HCEC 1CT (cell line): Measurements from ENCODE around the gene CSNK1E.

Source experiments
- DNase-seq: peaks from one replicate; pipeline ENCODE4 v3.0.0-alpha.2; 2017

The CSNK1E gene

DNA sequence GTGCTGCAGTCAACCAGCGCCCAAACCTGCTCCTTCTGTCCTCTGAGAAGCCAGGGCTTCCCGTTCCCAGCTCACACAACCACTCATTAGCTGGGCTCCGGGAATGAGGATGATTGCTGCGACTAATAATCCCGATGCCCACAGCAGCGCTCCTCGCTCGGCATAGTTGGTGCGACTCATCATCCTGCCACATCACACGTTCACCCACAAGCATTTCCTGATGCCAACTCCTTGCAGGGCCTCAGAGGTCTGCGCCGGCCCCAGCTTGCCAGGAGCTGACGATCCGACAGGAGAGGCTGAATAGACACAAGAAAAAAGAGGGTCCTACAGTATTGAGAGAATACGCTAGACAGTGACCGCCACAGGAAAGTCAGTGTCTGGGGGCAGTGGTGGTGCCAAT lies 10.6 kb upstream of the CSNK1E start:
- DNase-seq: peak; percentile 36

DNA sequence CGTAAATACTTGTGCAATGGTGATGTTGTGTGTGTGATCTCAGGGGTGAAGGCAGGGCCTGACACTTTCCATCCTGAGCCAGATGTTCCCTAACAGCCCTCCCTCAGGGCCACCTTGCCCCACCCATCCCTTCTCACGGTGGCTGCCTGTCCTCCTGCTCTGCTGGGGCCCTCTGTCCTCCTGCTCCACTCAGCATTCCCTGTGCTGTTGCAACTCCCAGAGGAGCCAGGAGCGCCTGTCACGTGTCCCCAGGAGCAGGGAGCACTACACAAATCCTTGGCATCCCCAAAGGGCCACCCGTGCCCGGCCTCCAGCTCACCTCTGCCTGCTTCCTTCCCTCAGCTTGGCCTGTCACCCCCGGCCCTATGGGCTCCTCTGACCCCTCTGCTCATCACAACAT lies 10.2 kb upstream of the CSNK1E start:
- DNase-seq: no peak

DNA sequence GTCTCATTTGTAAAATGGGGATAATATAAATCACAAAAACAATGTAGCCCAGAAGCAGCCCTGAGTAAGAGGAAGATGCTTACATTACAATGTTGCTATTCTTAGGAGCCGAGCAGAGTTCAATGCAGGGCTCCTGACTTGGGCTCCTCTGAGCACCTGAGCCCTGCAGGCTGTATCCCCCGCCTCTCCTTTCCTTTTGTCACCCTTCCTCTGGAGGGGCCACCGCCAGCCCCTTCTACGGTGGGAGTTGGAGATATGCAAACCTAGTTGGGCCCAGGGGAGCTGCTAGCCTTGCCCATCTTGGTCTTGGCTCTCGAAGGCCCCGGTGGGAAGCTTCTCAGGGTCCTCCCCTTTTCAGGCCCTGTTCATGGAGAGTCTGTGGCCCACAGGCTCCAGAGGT lies 8.4 kb upstream of the CSNK1E start:
- DNase-seq: no peak

DNA sequence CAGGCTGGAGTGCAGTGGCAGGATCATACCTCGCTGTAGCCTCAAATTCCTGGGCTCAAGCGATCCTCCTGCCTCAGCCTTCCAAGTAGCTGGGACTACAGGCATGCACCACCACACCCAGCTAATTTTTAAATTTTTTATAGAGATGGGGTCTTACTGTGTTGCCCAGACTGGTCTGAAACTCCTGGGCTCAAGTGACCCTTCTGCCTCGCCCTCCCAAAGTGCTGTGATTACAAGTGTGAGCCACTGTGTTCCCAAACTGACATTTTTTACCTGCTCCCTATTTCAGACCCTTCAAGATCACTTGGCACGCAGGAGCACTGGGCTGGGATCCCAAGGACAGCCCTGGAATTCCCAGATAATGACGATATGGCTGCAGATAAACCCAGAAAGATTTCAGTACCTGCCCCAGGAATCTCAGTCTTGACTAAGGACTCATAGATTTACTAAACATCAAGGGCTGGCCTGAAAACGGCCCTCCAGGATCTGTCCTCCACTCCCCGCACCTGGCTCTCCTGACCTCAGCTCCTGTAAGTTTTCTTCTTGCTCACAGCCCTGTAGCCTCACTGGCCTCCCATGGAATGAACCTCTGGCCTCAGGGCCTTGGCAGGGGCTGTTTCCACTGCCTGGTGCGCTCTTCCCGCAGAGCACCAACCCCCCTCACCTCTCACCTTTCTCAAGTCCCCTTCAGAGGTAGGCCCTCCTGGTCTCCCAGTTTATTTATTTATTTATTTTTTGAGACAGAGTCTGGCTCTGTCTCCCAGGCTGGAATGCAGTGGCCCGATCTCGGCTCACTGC lies 3.6 kb upstream of the CSNK1E start:
- no peak for DNase-seq

DNA sequence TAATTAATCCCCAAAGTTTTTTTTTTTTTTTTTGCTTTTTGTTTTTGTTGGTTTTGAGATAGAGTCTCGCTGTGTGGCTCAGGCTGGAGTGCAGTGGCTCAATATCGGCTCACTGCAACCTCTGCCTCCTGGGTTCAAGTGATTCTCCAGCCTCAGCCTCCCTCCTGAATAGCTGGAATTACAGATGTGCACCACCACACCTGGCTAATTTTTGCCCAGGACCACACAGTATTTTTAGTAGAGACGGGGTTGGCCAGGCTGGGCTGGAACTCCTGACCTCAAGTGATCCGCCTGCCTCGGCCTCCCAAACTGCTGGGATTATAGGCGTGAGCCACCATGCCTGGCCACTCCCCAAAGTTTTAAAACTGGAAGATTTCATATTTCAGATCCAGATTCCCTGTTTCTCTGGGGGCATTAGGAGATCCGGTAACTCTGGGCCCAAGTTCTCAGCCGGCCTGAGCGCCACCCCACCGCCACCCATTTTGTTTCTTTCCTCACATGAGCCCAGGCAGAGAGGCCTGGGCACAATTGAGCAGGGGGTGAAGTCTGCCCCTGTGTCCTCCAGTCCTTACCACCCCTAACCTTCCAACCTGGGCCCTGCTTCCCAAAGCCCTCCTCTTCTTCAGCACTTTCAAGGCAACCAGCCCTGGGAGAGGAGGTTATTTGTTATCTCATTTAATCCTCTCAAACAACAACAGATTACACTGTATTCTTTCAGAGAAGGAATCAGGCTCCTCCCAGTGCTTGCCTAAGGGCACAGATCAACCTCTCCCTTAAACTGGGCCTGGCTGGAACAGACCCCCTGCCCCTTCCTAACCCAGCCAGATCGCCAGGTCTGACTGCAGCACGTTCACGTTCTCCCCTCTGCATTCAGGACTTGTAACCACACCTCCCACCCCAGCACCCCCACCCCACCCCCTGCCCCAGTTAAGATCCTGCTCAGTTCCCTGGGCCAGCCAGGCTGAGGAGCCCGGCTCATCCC lies 1.9 kb upstream of the CSNK1E start:
- DNase-seq: no peak

DNA sequence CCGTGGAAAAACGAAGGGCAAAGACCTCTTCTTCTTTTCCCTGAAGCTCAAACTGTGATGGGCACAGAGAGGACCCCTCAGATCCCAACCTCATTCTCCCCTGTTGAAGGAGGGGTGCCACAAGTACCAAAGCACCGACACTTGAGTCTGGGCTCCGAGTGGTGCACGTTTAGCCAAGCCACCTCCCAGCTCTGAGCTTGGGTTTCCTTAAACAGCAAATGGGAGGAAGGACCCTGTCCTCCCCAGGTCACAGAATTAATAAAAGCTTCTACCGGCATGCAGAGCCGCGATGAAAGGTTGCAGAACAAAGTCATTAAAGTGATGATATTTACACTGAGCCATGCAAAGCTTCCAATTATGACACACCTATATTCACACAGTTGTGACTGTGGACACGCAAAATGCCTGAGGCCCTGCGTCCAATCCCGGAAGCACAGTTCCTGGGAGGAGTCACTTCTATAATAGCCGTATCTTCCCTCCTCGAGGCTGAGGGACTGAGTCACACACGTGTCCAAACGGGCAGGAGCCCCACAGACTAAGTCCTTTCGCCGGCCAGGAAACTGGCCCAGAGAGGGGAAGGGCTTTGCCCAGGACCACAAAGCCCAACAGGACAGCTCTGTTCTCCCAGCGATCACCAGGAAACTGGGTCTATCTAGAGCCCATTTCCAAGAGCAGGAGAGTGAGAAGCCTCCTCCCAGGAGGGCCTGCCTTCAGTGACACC lies 922 bp upstream of the CSNK1E start:
- peak; percentile 94 for DNase-seq

DNA sequence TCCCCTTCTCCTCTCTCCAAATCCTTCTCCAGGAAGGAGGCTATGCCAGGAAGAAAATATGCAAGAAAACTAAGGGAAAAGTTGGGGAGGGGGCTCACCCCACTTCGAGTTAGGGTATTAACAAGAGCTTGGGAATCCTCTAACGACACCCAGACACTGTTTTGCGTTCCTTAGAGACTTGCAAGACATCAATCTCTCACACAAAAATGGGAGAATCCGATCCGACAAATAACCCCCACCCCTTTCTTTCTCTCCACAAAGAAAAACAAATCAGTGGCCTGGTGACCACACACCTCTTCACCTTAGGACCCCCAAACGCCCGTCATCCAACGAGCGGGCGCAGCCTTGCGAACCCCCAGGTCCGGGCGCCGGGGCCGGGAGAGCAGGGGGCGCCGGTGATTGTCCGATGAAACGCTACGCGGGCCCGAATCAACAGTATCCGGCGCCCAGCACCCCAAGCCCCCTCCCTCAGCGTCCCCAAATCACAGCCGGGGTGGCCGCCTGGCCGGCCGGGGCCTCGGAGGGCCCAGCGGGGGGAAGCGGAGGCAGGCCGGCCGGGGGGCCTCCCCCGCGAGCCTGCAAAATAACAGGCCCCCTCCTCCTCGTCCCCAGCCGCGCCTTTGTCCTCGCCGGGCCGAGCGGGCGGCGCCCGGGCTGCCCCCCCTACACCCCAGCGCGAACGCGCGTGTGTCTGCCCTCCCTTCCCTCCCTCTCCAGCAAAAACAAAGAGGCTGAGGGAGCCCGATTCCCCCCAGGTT lies 690 bp downstream of the CSNK1E start:
- DNase-seq: peak; percentile 66

DNA sequence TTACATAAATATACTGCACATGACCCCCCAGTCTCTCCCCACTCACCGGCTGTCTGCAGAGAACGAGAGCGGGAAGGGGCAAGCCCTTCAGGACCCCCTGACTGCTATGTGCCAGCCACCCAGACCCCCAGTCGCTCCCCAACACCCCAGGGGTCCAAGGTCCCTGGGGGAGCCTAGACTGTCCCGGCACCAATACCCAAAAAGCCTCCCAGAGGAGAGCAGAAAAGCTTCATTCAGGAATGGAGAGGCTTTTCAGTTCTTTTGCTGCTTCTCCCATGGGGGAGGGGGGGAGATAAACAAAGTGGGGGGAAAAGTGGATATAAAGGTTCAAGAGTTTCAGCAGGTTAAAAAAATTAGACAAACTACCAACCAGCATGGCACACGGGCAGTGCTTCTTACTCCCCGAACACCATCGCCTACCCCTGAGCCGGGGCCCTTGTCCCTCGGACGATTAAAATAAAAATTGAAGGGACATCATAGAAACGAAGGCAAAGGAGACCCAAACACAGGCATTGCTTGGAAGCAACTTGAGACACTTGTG lies 1.3 kb downstream of the CSNK1E start:
- DNase-seq: no peak

DNA sequence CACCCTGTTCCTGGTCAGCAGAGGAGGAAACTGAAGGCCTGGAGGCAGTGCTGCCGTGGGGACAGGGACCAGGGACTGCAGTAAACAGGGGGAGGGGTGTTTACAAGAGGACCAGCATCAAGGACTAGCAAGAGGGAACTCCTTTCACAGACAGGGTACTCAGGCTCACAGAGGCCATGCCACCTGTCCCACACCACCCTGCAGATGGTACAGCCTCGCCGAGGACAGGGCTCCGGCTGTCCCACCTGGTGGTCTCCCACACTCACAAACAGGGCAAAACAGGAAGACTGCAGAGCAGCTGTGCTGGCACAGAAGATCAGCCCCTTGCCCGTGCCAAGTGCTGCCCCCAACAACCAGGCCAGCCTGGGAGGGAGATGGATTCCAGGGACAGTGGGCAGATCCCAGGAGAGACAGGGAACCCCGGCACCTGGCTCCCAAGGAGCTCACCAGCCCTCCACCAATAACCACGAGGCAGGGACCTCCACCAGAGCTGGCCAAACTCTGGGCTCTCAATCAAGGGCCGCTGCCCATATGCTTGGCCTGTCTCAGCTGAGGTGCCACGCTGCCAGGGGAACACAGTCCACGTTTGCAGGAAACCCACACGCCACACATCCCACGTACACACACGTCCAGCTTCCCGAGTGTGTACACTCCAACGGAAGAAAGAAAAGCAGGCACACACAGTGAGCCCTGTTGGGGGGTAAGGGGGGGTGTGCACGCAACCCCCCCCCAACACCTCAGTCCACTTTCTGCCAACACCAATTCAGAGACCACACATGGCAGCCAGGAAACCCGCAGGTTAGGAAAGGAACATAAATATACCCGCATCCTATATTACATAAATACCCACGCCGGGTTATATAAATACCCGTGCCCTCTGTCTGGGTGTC lies 2.1 kb downstream of the CSNK1E start:
- no peak for DNase-seq

DNA sequence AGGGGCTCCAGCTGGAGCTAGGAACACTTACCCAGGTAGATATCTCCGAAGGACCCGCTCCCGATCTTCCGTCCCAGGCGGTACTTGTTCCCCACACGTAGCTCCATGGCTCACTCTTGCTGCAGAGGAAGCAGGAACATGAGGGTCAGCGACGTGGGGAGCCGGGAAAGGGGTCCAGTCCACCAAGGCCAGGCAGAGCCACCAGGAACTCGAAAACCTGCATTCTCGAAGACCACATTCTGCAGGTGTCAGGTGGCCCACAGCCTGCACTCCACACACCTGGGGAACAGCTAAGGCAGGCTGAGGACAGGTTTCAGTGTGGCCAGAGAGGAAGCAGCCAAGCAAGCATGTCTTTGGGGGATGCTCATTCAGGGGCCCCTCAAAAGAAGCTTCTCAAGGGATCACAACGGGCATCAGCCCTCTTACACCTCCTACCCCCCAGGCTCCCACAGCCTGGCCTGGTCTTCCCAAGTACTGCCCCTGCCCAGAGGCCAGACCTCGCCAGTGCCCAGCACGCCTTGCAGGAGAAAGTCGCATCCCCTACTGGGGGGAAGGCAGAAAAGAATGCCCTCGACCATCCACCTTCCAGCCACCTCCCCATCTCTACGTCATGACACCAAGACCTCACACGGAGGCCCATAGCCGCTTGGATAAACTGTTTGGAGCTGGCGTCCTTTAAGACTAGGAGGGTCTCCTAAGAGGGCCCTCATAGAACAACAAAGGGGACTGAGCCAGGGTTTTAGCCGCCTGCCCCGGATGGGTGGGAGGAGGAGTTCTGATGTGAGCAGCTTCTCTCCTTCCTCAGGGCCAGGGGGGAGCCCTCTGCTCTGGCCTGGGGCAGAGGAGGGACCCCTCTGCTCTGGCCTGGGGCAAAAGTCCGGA lies 2.9 kb downstream of the CSNK1E start:
- DNase-seq: peak; percentile 45

DNA sequence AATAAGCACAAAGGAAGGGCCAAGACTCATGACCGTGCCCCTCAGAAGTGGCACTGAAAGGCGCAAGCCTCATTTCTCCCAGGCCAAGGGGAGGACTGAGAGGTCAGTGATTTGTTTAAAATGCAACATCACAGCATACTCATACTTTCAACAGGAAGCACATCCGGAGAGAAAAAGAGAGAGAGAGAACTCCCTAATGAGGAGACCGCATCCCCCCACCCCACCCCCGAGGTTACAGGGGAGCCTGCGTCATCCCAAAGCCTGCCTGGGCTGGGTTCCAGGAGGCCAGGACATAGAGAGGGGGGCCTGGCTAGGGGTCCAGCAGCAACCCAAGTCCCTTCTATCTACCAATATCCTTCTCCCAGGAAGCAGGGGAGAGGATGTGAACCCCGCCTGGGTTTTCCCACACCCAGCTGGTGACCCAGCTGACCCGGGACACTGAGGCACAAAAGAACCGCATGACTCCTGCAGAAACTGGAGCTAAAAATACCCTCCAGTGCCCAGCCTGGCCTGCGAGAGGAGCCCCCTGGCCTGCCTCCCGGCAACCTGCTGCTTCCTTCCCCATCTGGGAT lies 3.8 kb downstream of the CSNK1E start:
- DNase-seq: peak; percentile 93

DNA sequence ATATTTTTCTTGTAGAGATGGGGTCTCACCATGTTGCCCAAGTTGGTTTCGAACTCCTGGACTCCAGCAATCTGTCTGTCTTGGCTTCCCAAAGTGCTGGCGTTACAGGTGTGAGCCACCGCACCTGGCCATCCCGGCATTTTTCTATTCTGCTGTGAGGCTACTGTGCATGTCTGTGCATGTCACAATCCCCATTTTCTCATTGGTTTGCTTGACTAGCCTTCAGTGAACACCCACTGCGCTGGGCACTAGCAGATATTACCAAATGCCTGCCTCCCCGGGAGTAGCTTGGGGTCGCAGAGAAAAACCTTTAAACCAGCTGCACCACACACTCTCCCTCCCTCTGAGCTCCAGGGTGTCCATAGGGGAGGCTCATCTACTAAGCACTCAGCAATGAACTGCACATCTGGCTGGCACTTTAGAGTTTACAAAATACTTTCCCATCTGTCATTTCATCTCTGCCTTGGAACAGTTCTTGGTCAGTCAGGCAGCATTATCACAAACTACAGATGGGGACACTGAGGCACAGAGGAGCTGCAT lies 4.9 kb downstream of the CSNK1E start:
- peak; percentile 32 for DNase-seq

DNA sequence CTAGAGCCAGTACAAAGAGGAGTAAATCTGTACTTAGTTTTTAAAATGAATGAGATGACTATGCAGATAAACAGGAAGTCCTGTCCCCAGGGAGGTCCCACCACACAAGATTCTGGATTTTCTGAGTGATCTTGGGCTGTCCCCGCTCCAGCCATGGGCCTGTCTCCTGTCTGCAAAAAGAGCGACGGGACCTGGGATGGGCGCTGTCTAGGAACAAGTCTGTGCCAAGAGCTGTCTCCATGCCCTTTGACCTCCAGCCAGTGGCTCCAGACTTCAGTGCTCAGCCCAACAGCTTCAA lies 6.0 kb downstream of the CSNK1E start:
- DNase-seq: no peak

DNA sequence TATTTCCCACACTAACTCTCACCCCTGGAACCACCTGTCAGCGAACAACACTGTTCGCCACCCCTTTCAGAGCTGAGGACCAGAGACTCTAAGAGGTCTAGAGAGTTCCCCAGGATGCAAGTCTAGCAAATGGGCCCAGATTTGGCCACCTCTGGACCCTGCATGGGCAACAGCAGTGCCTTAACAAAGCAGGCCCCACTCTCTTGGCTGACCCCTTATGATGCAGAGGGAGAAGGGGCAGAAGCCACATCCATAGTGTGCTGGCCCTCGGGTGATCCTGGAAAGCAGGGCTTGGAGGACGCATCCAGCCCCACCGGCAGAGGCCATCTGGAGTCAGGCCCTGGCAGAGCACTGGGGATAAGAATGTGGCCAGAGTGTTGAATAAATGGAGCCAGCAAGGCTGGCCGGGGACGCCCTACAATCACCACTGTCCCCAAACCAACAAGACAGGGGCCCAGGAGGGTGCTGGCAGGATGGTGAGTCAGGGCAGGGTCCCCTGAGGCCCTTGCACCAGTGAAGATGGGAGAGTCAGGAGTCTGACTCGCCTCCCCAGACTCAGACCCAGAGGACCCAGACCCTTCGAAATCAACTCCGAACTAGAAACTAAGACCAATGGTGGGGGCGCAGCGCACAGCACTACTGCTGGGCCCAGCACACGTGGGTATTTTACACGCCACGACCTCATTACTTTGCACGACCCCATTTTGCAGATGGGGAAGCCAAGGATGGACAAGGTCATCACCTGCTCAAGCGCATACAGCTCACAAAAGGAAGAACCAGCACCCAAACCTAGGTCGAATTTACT lies 6.5 kb downstream of the CSNK1E start:
- DNase-seq: no peak

DNA sequence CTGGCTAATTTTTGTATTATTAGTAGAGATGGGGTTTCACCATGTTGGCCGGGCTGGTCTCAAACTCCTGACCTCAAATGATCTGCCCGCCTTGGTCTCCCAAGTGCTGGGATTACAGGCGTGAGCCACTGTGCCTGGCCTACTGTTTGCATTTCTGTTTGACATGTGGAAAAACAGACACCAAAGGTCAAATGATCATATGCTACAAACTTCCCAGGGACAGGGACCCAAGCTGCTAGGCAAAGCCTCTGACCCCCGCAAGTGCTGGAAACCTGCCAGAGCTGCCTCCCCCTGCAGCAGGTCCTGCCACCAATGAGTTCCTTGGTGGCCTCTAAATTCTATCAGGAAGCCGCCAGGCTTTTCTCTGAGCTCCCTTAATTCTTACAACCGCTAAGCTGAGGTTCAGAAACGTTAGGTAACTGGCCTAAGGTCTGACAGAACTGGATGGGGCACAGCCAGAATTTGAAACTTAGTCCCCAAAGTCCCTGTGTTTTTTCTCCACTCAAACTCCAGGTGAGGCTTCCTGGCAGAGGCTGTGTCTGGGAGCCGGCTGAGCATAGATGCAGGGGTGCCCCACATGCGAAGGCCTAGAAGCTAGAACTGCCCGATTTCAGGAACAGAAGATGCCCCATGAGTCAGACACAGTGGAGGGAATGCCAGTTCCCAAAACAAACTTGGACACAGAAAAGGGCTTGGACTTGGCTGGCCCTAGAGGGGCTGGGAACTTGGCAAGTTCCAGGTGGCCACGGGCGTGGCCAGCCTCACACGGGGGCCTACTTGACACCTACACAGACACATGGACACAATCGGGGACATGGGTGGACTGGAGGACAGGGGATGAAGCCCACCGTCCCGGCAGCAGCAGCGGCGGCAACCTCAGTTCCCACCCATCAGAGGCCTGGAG lies 7.4 kb downstream of the CSNK1E start:
- DNase-seq: no peak

DNA sequence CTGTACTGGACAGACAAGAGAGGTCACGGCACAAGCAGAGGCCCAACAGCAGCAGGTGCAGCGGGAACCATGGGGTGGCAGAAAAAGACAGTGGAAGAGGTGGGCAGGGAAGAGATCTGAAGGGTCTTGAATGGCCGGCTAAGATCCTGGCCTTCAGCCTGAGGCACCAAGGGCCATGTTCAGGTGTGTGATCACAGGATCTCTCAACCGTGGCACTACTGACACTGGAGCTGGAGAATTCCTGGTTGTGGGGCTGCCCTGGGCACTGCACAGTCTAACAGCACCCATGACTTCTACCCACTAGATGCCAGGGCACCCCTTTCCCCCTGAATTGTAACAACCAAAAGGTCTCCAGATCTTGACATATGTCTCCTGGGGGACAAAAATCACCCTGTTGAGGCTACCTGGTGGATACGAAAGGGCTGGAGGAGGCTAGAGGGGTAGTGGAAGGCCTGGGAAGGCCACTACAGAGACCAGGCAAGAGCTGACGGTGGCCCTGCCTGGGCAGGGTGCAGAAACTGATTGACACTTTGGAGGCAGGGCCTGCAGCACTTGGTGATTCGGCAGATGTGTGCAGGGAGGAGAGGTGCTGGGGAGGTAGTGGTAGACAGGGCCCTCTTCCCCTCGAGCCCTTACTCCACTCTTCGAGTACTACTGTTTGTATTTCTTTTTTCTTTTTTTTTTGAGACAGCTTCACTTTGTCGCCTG lies 8.3 kb downstream of the CSNK1E start:
- DNase-seq: no peak
